ENCODE results near the gene GFI1. TPM values are rescaled to one million over a fixed set of nuclear protein-coding genes. Genes with fewer than 3 reads are reported as not detected.

GFI1 gene
- total RNA-seq, 1 experiment from 2014 or later, result 0.93 TPM

DNA sequence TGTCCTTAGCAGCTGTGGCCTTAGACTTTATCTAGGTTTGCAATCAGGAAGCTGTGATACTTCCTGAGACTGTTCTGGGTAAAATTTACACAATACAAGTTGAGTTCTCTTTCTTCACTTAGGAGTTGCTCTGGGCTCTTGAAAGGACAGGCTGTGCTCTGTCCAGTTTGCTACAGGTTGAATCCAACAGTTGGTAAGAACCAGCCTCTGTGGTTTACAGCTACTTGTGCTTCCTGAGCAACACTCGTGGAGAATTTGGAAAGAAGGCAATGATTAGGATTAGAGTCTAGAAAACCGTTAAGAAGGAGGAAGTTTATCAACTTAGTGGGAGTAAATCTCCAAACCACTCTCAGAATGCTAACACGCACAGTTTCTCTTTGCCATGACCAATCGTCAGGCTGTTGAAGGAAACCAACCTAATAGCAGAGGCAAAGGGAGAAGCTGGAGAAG, 26.8 kb downstream of the GFI1 start:
- no peak for TF ChIP-seq CTCF (IDR thresholded peaks at IDR 0.05; ENCODE audit: insufficient read depth in 1 of 2, low read depth in 1 of 2, low read length in 1 of 2, severe bottlenecking in 1 of 2, unreplicated experiment in 1 of 2)
- BruUV-seq (replicated peaks), result no TSS peak
- Mint-ChIP-seq H3K9me3 (ENCODE audit: unreplicated experiment) (no peaks in the 10 kb centered on the region), H3K4me3 (ENCODE audit: unreplicated experiment) (no peak overlapping the region), H3K27ac (ENCODE audit: unreplicated experiment) (no peak overlapping the region), H3K36me3 (ENCODE audit: insufficient read depth, unreplicated experiment) (no peaks in the 10 kb centered on the region), H3K4me1 (ENCODE audit: low read depth, unreplicated experiment) (no peaks in the 10 kb centered on the region), H3K27me3 (ENCODE audit: insufficient read depth, unreplicated experiment) (no peaks in the 10 kb centered on the region)
- no peaks in the 10 kb centered on the region for H3K27me3 ChIP-seq (replicated peaks; ENCODE audit: control insufficient read depth, insufficient read depth, low read length)
- ChIA-PET POLR2A (no interaction called here), CTCF (no interaction called here)
- no peaks in the 10 kb centered on the region for H3K36me3 ChIP-seq (ENCODE audit: control insufficient read depth, insufficient read depth, low read length)
- no peak for DNase-seq
- peaks cover 4% of the 10 kb centered on the region for H3K4me1 ChIP-seq
- intact Hi-C loops (cut with micrococcal nuclease; ENCODE audit: unreplicated experiment), result no loop called here
- H3K4me3 ChIP-seq (ENCODE audit: low read depth, low read length), result no peak overlapping the region
- H3K9me3 ChIP-seq, result no peaks in the 10 kb centered on the region

GRCh38 chr1:92458146-92458545, 28.6 kb downstream of the GFI1 start:
- Mint-ChIP-seq H3K27ac (ENCODE audit: unreplicated experiment) (no peak overlapping the region), H3K9me3 (ENCODE audit: unreplicated experiment) (no peaks in the 10 kb centered on the region), H3K4me1 (ENCODE audit: low read depth, unreplicated experiment) (no peaks in the 10 kb centered on the region), H3K27me3 (ENCODE audit: insufficient read depth, unreplicated experiment) (no peaks in the 10 kb centered on the region), H3K36me3 (ENCODE audit: insufficient read depth, unreplicated experiment) (no peaks in the 10 kb centered on the region), H3K4me3 (ENCODE audit: unreplicated experiment) (no peak overlapping the region)
- TF ChIP-seq CTCF (IDR thresholded peaks at IDR 0.05; ENCODE audit: insufficient read depth in 1 of 2, low read depth in 1 of 2, low read length in 1 of 2, severe bottlenecking in 1 of 2, unreplicated experiment in 1 of 2), result no peak
- intact Hi-C loops (cut with micrococcal nuclease; ENCODE audit: unreplicated experiment), result no loop called here
- H3K36me3 ChIP-seq (ENCODE audit: control insufficient read depth, insufficient read depth, low read length), result no peaks in the 10 kb centered on the region
- DNase-seq, result no peak
- no peaks in the 10 kb centered on the region for H3K9me3 ChIP-seq
- peaks cover 4% of the 10 kb centered on the region for H3K4me1 ChIP-seq
- POLR2A ChIA-PET, result no interaction called here
- H3K4me3 ChIP-seq (ENCODE audit: low read depth, low read length), result no peak overlapping the region
- BruUV-seq (replicated peaks), result no TSS peak
- CTCF ChIA-PET, result no interaction called here
- no peaks in the 10 kb centered on the region for H3K27me3 ChIP-seq (replicated peaks; ENCODE audit: control insufficient read depth, insufficient read depth, low read length)

DNA sequence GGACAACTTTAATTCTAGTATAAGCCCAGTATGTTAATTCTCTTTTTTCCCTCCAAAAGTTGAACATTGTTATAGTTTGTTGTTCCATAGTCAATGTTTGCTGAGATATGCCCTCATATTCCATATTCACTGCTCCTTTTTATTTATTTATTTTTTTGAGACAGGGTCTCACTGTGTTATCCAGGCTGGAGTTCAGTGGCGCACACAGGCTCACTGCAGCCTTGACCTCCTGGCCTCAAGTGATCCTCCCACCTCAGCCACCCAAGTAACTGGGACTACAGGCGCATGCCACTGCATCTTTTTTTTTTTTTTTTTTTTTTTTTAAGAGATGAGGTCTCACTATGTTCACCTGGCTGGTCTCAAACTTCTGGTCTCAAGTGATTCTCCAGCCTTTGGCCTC, 38.7 kb downstream of the GFI1 start:
- POLR2A ChIA-PET, result no interaction called here
- H3K4me1 ChIP-seq, result peaks cover 21% of the 10 kb centered on the region
- no peak overlapping the region for H3K4me3 ChIP-seq (ENCODE audit: low read depth, low read length)
- no peak for TF ChIP-seq CTCF (IDR thresholded peaks at IDR 0.05; ENCODE audit: insufficient read depth in 1 of 2, low read depth in 1 of 2, low read length in 1 of 2, severe bottlenecking in 1 of 2, unreplicated experiment in 1 of 2)
- H3K27me3 ChIP-seq (replicated peaks; ENCODE audit: control insufficient read depth, insufficient read depth, low read length), result no peaks in the 10 kb centered on the region
- intact Hi-C loops (cut with micrococcal nuclease; ENCODE audit: unreplicated experiment), result no loop called here
- no peaks in the 10 kb centered on the region for H3K9me3 Mint-ChIP-seq (ENCODE audit: unreplicated experiment)
- no peaks in the 10 kb centered on the region for H3K36me3 ChIP-seq (ENCODE audit: control insufficient read depth, insufficient read depth, low read length)
- H3K36me3 Mint-ChIP-seq (ENCODE audit: insufficient read depth, unreplicated experiment), result no peaks in the 10 kb centered on the region
- H3K27ac Mint-ChIP-seq (ENCODE audit: unreplicated experiment), result no peak overlapping the region
- BruUV-seq (replicated peaks), result no TSS peak
- H3K4me3 Mint-ChIP-seq (ENCODE audit: unreplicated experiment), result no peak overlapping the region
- no peaks in the 10 kb centered on the region for H3K27me3 Mint-ChIP-seq (ENCODE audit: insufficient read depth, unreplicated experiment)
- H3K9me3 ChIP-seq, result no peaks in the 10 kb centered on the region
- peaks cover 39% of the 10 kb centered on the region for H3K4me1 Mint-ChIP-seq (ENCODE audit: low read depth, unreplicated experiment)
- CTCF ChIA-PET, result no interaction called here
- no peak for DNase-seq
